PC-9 (cell line): ENCODE results near the gene RNF145. TPM values are rescaled to one million over a fixed set of nuclear protein-coding genes. Genes with fewer than 3 reads are reported as not detected.

Experiments used
- BruUV-seq: library from RNA; stranded (reverse); fragments of 400-500 nt; replicated peaks from 2 replicates; lab custom pipeline; 2021; lab: Mats Ljungman, UMichigan
- CTCF ChIA-PET: fragments of 300-600 bp; sonication (Branson Sonifier 250); formaldehyde crosslinking; loops from one replicate; lab custom pipeline; 2022; ENCODE audit warnings: antibody characterized with exemption; lab: Charles Lee
- POLR2A ChIA-PET: fragments of 300-600 bp; sonication (Branson Sonifier 250); formaldehyde crosslinking; loops from one replicate; lab custom pipeline; 2022; ENCODE audit warnings: antibody characterized with exemption; ENCODE audit not compliant: unreplicated experiment; lab: Charles Lee
- DNase-seq, 2 experiments: peaks; one replicate each; pipeline versions ENCODE4 v3.0.0 to v3.0.0-alpha.2; 2015 to 2022; ENCODE audit warnings: mixed read lengths in 1 of 2
- H2AFZ ChIP-seq: fragments of 200-600 bp; sonication (generic); 2 replicates; pipeline ENCODE4 v1.8.1; 2017; ENCODE audit warnings: antibody characterized with exemption
- H3F3A ChIP-seq: fragments of 200-600 bp; sonication (generic); 2 replicates; pipeline ENCODE4 v1.8.1; 2017; ENCODE audit warnings: antibody characterized with exemption, mild to moderate bottlenecking, low read depth; ENCODE audit not compliant: insufficient read depth
- H3K27ac ChIP-seq: fragments of 200-600 bp; sonication (generic); 2 replicates; pipeline ENCODE4 v1.6.1; 2016; ENCODE audit warnings: mixed run types
- H3K27me3 ChIP-seq: fragments of 200-600 bp; sonication (generic); 2 replicates; pipeline ENCODE4 v1.6.1; 2016; ENCODE audit warnings: low read depth, mixed run types; ENCODE audit not compliant: insufficient read depth
- H3K36me3 ChIP-seq: fragments of 200-600 bp; sonication (generic); 2 replicates; pipeline ENCODE4 v1.6.1; 2016; ENCODE audit warnings: low read depth, mixed run types
- H3K4me1 ChIP-seq: fragments of 200-600 bp; sonication (generic); replicated peaks from 2 replicates; pipeline ENCODE4 v1.6.1; 2016; ENCODE audit warnings: mixed run types; ENCODE audit not compliant: insufficient read depth
- H3K4me2 ChIP-seq: fragments of 200-600 bp; sonication (generic); 2 replicates; pipeline ENCODE4 v1.6.1; 2017; ENCODE audit warnings: mixed run types
- H3K4me3 ChIP-seq: fragments of 200-600 bp; sonication (generic); 2 replicates; pipeline ENCODE4 v1.6.1; 2016; ENCODE audit warnings: mixed run types
- H3K79me2 ChIP-seq: fragments of 200-600 bp; sonication (generic); 2 replicates; pipeline ENCODE4 v1.6.1; 2017; ENCODE audit warnings: low read depth, mixed run types
- H3K9me2 ChIP-seq: fragments of 200-600 bp; sonication (generic); 2 replicates; pipeline ENCODE4 v1.8.1; 2017; ENCODE audit warnings: mild to moderate bottlenecking; ENCODE audit not compliant: insufficient read depth
- H3K9me3 ChIP-seq: fragments of 200-600 bp; sonication (generic); 2 replicates; pipeline ENCODE4 v1.8.1; 2016; ENCODE audit warnings: low read depth; ENCODE audit not compliant: insufficient read depth
- H4K20me1 ChIP-seq: fragments of 200-600 bp; sonication (generic); 2 replicates; pipeline ENCODE4 v1.8.1; 2017; ENCODE audit not compliant: insufficient read depth
- CTCF ChIP-seq: fragments of 200-600 bp; sonication (generic); conservative IDR thresholded peaks from 2 replicates; pipeline ENCODE4 v1.6.1; 2017; ENCODE audit warnings: mixed run types, antibody characterized with exemption, mild to moderate bottlenecking, moderate library complexity
- EZH2 ChIP-seq: fragments of 200-600 bp; sonication (generic); IDR thresholded peaks from 2 replicates; pipeline ENCODE4 v1.8.0; 2017; ENCODE audit warnings: antibody characterized with exemption, low read depth
- intact Hi-C: fragments of 100-400 bp; cut with micrococcal nuclease; formaldehyde crosslinking; loops from one replicate; pipeline ENCODE4 v1.10.0; 2022; ENCODE audit not compliant: unreplicated experiment
- total RNA-seq: library from RNA; stranded (reverse); gene quantifications from 2 replicates; pipeline ENCODE4 v1.2.3, GENCODE V29; 2021

Gene RNF145
- total RNA-seq, 1 experiment from 2014 or later, result 54.5 TPM

GRCh38 chr5:159184236-159184635 lies 25.1 kb downstream of the RNF145 start:
- H4K20me1 ChIP-seq, result peaks cover 8% of the 10 kb centered on the region
- POLR2A ChIA-PET, result no interaction called here
- BruUV-seq, result no TSS peak
- no peak overlapping the region for H3K4me3 ChIP-seq
- H2AFZ ChIP-seq, result no peak overlapping the region
- intact Hi-C loops, result no loop called here
- no peak overlapping the region for H3K4me2 ChIP-seq
- DNase-seq, result no peak
- peaks cover 10% of the 10 kb centered on the region for H3K36me3 ChIP-seq
- no peaks in the 10 kb centered on the region for H3K79me2 ChIP-seq
- no peak for TF ChIP-seq EZH2
- TF ChIP-seq CTCF, result no peak
- no peaks in the 10 kb centered on the region for H3K9me3 ChIP-seq
- H3K4me1 ChIP-seq, result peaks cover 15% of the 10 kb centered on the region
- H3F3A ChIP-seq, result no peaks in the 10 kb centered on the region
- no peaks in the 10 kb centered on the region for H3K9me2 ChIP-seq
- H3K27ac ChIP-seq, result no peak overlapping the region
- CTCF ChIA-PET, result interaction anchor here (0.5 kb wide), 1 partner anchor 78 kb away, joined by 4 read pairs; no protein-coding TSS in a partner anchor
- no peaks in the 10 kb centered on the region for H3K27me3 ChIP-seq

- intact Hi-C loops, result no loop called here
- ChIA-PET CTCF (no interaction called here), POLR2A (no interaction called here)
- 0 out of 2 replicates have a peak, but pooled peaks cover 3% of the 10 kb centered on the region for H3K79me2 ChIP-seq
- peaks cover 16% of the 10 kb centered on the region for H3K36me3 ChIP-seq
- H3K27me3 ChIP-seq, result no peaks in the 10 kb centered on the region
- H3K9me2 ChIP-seq, result no peaks in the 10 kb centered on the region
- no peak for DNase-seq
- H3K27ac ChIP-seq, result no peak overlapping the region
- H4K20me1 ChIP-seq, result peaks cover 6% of the 10 kb centered on the region; the same call in 1 of the 2 replicates
- no peak overlapping the region for H2AFZ ChIP-seq
- H3K9me3 ChIP-seq, result no peaks in the 10 kb centered on the region
- no peak overlapping the region for H3K4me2 ChIP-seq
- H3K4me3 ChIP-seq, result no peak overlapping the region
- no peaks in the 10 kb centered on the region for H3F3A ChIP-seq
- TF ChIP-seq CTCF (no peak), EZH2 (no peak)
- peaks cover 21% of the 10 kb centered on the region for H3K4me1 ChIP-seq
- BruUV-seq, result no TSS peak
Measured at GRCh38 chr5:159183247-159183646, 26.1 kb downstream of the RNF145 start.

- 0 out of 2 replicates have a peak, but pooled peaks cover 3% of the 10 kb centered on the region for H3K79me2 ChIP-seq
- no peaks in the 10 kb centered on the region for H3K27me3 ChIP-seq
- peaks cover 21% of the 10 kb centered on the region for H3K4me1 ChIP-seq
- TF ChIP-seq CTCF, result no peak
- no peak for TF ChIP-seq EZH2
- H3K9me2 ChIP-seq, result no peaks in the 10 kb centered on the region
- H3K9me3 ChIP-seq, result no peaks in the 10 kb centered on the region
- POLR2A ChIA-PET, result no interaction called here
- no peak overlapping the region for H2AFZ ChIP-seq
- H3K27ac ChIP-seq, result no peak overlapping the region
- H4K20me1 ChIP-seq, result 0 out of 2 replicates have a peak, but pooled peaks cover 6% of the 10 kb centered on the region
- peaks cover 17% of the 10 kb centered on the region for H3K36me3 ChIP-seq
- DNase-seq, result no peak
- CTCF ChIA-PET, result no interaction called here
- no TSS peak for BruUV-seq
- H3K4me3 ChIP-seq, result no peak overlapping the region
- no peaks in the 10 kb centered on the region for H3F3A ChIP-seq
- H3K4me2 ChIP-seq, result no peak overlapping the region
- intact Hi-C loops, result no loop called here
Measured at GRCh38 chr5:159182691-159183090, 26.7 kb downstream of the RNF145 start.
